ENCODE results near the gene TRIM46. TPM values are rescaled to one million over a fixed set of nuclear protein-coding genes. Genes with fewer than 3 reads are reported as not detected.

TRIM46 gene
- total and polyA plus RNA-seq, 9 of the 15 experiments (the other 6 are each of a cell fraction or from before 2014, with no cell fraction given), result 0.05 to 0.60 (median 0.16) TPM; not detected in 3

GRCh38 chr1:155172732-155173477 lies 744 bp upstream of the TRIM46 start, which contains the start of gene KRTCAP2 (continued):
- TF ChIP-seq SIN3B (IDR thresholded peaks at IDR 0.05; ENCODE audit: low read depth) (peak; percentile 72), SRSF9 (IDR thresholded peaks at IDR 0.05; ENCODE audit: borderline replicate concordance, low read depth, low read length) (no peak), PTBP1 (IDR thresholded peaks at IDR 0.05; ENCODE audit: low read depth, low read length) (no peak), SRSF7 (optimal IDR thresholded peaks at IDR 0.05; ENCODE audit: low read depth, low read length) (no peak), TEAD2 (tag; IDR thresholded peaks at IDR 0.05) (no peak), CBFA2T2 (conservative IDR thresholded peaks at IDR 0.05) (no peak), MAX (CRISPR knock-in tag; IDR thresholded peaks at IDR 0.05) (peak; percentile 65), PML (IDR thresholded peaks at IDR 0.05; ENCODE audit: low read length) (peak; percentile 86), ZNF644 (tag; IDR thresholded peaks at IDR 0.05; ENCODE audit: low read depth) (no peak), ZNF324 (CRISPR knock-in tag; IDR thresholded peaks at IDR 0.05) (0 out of 2 replicates have a peak, but pooled peaks have one; percentile 26), U2AF1 (optimal IDR thresholded peaks at IDR 0.05; ENCODE audit: low read depth, low read length) (no peak), PHF8 (IDR thresholded peaks at IDR 0.05; ENCODE audit: borderline replicate concordance, low read length) (peak; percentile 93; the same call in 1 of the 2 replicates), PREB (CRISPR knock-in tag; IDR thresholded peaks at IDR 0.05) (no peak), ZNF77 (CRISPR knock-in tag; IDR thresholded peaks at IDR 0.05) (no peak), ZNF444 (CRISPR knock-in tag; IDR thresholded peaks at IDR 0.05) (no peak), CCAR2 (IDR thresholded peaks at IDR 0.05; ENCODE audit: low read depth, low read length) (no peak), ETS2 (tag; IDR thresholded peaks at IDR 0.05; ENCODE audit: borderline replicate concordance, poor library complexity, severe bottlenecking) (no peak), ILK (tag; IDR thresholded peaks at IDR 0.05; ENCODE audit: borderline replicate concordance, low read depth) (no peak), POLR3A (IDR thresholded peaks at IDR 0.05; ENCODE audit: borderline replicate concordance, extremely low read depth, insufficient read depth, insufficient read length) (no peak)
- TF ChIP-seq, protein P1, sequence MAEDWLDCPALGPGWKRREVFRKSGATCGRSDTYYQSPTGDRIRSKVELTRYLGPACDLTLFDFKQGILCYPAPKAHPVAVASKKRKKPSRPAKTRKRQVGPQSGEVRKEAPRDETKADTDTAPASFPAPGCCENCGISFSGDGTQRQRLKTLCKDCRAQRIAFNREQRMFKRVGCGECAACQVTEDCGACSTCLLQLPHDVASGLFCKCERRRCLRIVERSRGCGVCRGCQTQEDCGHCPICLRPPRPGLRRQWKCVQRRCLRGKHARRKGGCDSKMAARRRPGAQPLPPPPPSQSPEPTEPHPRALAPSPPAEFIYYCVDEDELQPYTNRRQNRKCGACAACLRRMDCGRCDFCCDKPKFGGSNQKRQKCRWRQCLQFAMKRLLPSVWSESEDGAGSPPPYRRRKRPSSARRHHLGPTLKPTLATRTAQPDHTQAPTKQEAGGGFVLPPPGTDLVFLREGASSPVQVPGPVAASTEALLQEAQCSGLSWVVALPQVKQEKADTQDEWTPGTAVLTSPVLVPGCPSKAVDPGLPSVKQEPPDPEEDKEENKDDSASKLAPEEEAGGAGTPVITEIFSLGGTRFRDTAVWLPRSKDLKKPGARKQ (CRISPR knock-in tag; IDR thresholded peaks at IDR 0.05), result no peak
- TF ChIP-seq, protein P2, sequence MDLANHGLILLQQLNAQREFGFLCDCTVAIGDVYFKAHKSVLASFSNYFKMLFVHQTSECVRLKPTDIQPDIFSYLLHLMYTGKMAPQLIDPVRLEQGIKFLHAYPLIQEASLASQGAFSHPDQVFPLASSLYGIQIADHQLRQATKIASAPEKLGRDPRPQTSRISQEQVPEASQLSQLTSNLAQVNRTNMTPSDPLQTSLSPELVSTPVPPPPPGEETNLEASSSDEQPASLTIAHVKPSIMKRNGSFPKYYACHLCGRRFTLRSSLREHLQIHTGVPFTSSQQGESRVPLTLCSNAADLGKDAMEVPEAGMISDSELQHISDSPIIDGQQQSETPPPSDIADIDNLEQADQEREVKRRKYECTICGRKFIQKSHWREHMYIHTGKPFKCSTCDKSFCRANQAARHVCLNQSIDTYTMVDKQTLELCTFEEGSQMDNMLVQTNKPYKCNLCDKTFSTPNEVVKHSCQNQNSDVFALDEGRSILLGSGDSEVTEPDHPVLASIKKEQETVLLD (IDR thresholded peaks at IDR 0.05), result peak; percentile 97
- TF ChIP-seq, protein P3, sequence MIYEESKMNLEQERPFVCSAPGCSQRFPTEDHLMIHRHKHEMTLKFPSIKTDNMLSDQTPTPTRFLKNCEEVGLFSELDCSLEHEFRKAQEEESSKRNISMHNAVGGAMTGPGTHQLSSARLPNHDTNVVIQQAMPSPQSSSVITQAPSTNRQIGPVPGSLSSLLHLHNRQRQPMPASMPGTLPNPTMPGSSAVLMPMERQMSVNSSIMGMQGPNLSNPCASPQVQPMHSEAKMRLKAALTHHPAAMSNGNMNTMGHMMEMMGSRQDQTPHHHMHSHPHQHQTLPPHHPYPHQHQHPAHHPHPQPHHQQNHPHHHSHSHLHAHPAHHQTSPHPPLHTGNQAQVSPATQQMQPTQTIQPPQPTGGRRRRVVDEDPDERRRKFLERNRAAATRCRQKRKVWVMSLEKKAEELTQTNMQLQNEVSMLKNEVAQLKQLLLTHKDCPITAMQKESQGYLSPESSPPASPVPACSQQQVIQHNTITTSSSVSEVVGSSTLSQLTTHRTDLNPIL (CRISPR knock-in tag; IDR thresholded peaks at IDR 0.05), result no peak
